Heart left ventricle (tissue), 13 donors: Measurements from ENCODE around the gene PDAP1.

Source experiments
- POLR2A ChIP-seq, 2 donors: fragments of 450-650 bp; IDR thresholded peaks; one replicate each; pipeline ENCODE4 v1.6.1; 2017; ENCODE audit warnings: antibody characterized with exemption in 2 of 2, mild to moderate bottlenecking in 2 of 2, moderate library complexity in 2 of 2
- TF ChIP-seq, protein P1 (sequence below), 12 donors: fragments of 200-600 bp; sonication (generic) in 4 of 12; IDR thresholded peaks; one replicate each; pipeline versions ENCODE4 v1.5.0 to v1.8.0; 2018 to 2022; ENCODE audit warnings: antibody characterized with exemption in 12 of 12, mild to moderate bottlenecking in 5 of 12
- donor health status: ischemic (EF 13 %, LVEDD 7.1; RV severe dilation, severe dysfunction).
- donor health status: DM: no; HTN: yes; CAD: no.
- donor health status: DM: no; HTN: no; CAD: no.
- donor health status: ischemic (EF 25% LVEDD 6.9; RV normal size, moderate dysfunction).
- donor health status: ischemic (EF 25% LVEDD 5.7; RV mildly dilated, moderate dysfunction).
- donor health status: ischemic (EF 35%, LVEDD 5.7; RV mildly dilated, moderate dysfunction).
- donor health status: nonischemic (EF 11% LVEDD 7.7; RV severe dilation, severe dysfunction).
- donor health status: DM: yes; HTN: yes; CAD: no.
- donor health status: PGD.
- donor health status: ischemic (EF 29% LVEDD 5.4; RV normal size, mild dysfunction).
- donor health status: nonischemic (EF 23%, LVEDD 6.1; RV moderate dilation, normal function).

GRCh38 chr7:99396418-99397296 is 11.7 kb downstream of the PDAP1 start:
- TF ChIP-seq, protein P1, sequence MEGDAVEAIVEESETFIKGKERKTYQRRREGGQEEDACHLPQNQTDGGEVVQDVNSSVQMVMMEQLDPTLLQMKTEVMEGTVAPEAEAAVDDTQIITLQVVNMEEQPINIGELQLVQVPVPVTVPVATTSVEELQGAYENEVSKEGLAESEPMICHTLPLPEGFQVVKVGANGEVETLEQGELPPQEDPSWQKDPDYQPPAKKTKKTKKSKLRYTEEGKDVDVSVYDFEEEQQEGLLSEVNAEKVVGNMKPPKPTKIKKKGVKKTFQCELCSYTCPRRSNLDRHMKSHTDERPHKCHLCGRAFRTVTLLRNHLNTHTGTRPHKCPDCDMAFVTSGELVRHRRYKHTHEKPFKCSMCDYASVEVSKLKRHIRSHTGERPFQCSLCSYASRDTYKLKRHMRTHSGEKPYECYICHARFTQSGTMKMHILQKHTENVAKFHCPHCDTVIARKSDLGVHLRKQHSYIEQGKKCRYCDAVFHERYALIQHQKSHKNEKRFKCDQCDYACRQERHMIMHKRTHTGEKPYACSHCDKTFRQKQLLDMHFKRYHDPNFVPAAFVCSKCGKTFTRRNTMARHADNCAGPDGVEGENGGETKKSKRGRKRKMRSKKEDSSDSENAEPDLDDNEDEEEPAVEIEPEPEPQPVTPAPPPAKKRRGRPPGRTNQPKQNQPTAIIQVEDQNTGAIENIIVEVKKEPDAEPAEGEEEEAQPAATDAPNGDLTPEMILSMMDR (IDR thresholded peaks at IDR 0.05): no peak
- no peak for TF ChIP-seq POLR2A (IDR thresholded peaks at IDR 0.05)
